DND-41 (cell line): ENCODE measurements around the gene SH2D7.
A peak's percentile ranks its signal among the peaks of the same experiment; 100 is the strongest.

ENCODE experiments used
- ATAC-seq: fragments of 200-7000 bp; cut with Tn5 transposase; 3 replicates; pipeline ENCODE4 v1.9.1; 2021; ENCODE audit warnings: low read depth; ENCODE audit not compliant: insufficient read depth
- DNase-seq: peaks from one replicate; pipeline ENCODE4 v3.0.0-alpha.2; 2020
- H2AFZ ChIP-seq: 2 replicates; pipeline ENCODE4 v1.6.0; 2012; ENCODE audit warnings: low read depth, low read length
- H3K27ac ChIP-seq: 2 replicates; pipeline ENCODE4 v1.5.1; 2012; ENCODE audit warnings: low read length, inconsistent platforms
- H3K27me3 ChIP-seq: fragments of 200-600 bp; sonication (generic); 2 replicates; pipeline ENCODE4 v1.6.0; 2012; ENCODE audit warnings: low read length, mild to moderate bottlenecking, inconsistent platforms; ENCODE audit not compliant: insufficient read depth, poor library complexity
- H3K36me3 ChIP-seq: 2 replicates; pipeline ENCODE4 v1.5.1; 2012; ENCODE audit warnings: low read length, inconsistent platforms; ENCODE audit not compliant: insufficient read depth
- H3K4me1 ChIP-seq: 2 replicates; pipeline ENCODE4 v1.5.1; 2012; ENCODE audit warnings: mild to moderate bottlenecking, low read length; ENCODE audit not compliant: insufficient read depth
- H3K4me2 ChIP-seq: 2 replicates; pipeline ENCODE4 v1.6.0; 2012; ENCODE audit warnings: mild to moderate bottlenecking, moderate library complexity, low read length, inconsistent platforms; ENCODE audit not compliant: insufficient read depth
- H3K4me3 ChIP-seq, 2 experiments: fragments of 200-600 bp in 1 of 2; shearing (Covaris generic) in 1 of 2; 2 replicates each; pipeline ENCODE4 v1.5.1; 2012 to 2016; ENCODE audit warnings: inconsistent platforms in 2 of 2, low read length in 2 of 2, mild to moderate bottlenecking in 2 of 2, low read depth in 1 of 2, moderate library complexity in 1 of 2
- H3K79me2 ChIP-seq: 2 replicates; pipeline ENCODE4 v1.6.0; 2012; ENCODE audit warnings: low read length, inconsistent platforms; ENCODE audit not compliant: insufficient read depth
- H3K9ac ChIP-seq: 2 replicates; pipeline ENCODE4 v1.6.0; 2012; ENCODE audit warnings: low read depth, mild to moderate bottlenecking, inconsistent platforms, low read length, moderate library complexity
- H3K9me3 ChIP-seq: 2 replicates; pipeline ENCODE4 v1.5.1; 2012; ENCODE audit warnings: low read length, moderate library complexity, mild to moderate bottlenecking, inconsistent platforms; ENCODE audit not compliant: insufficient read depth, severe bottlenecking
- H4K20me1 ChIP-seq: 2 replicates; pipeline ENCODE4 v1.6.0; 2012; ENCODE audit warnings: low read length; ENCODE audit not compliant: insufficient read depth
- CTCF ChIP-seq: IDR thresholded peaks from 2 replicates; pipeline ENCODE4 v1.5.1; 2012; ENCODE audit warnings: borderline replicate concordance, low read length, moderate library complexity, mild to moderate bottlenecking; ENCODE audit not compliant: poor library complexity, severe bottlenecking; ENCODE audit errors: extremely low read depth
- EZH2 ChIP-seq: IDR thresholded peaks from 3 replicates; pipeline ENCODE4 v1.6.1; 2012; ENCODE audit warnings: borderline replicate concordance, low read depth, mild to moderate bottlenecking, moderate library complexity, low read length, inconsistent platforms; ENCODE audit not compliant: severe bottlenecking

The SH2D7 gene

DNA sequence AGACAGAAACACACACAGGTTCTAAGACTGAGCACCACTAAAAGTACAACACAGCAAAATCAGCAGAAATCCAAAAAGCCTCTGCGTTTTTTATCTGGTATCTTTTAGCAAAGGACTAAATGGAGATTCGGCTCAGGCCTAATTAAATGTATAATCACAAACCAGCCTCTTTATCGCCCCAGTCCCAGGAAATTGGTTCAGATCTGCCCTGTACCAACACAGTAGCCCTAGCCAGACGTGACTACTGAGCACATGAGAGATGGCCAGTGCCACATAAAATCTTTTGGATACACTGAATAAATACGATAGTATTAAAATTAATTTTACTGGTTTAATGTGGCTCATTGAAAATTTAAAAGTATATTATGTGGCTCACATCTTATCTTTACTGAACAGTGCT lies 34.6 kb upstream of the SH2D7 start:
- Histone ChIP-seq H2AFZ (no peak overlapping the region), H3K9ac (no peak overlapping the region), H3K36me3 (peaks cover 13% of the 10 kb centered on the region), H3K4me2 (no peak overlapping the region), H3K79me2 (peaks cover 98% of the 10 kb centered on the region), H4K20me1 (peaks cover 28% of the 10 kb centered on the region), H3K4me3 (no peak overlapping the region), H3K9me3 (no peaks in the 10 kb centered on the region), H3K4me1 (peaks cover 70% of the 10 kb centered on the region), H3K27ac (no peak overlapping the region; the same call in 1 of the 2 replicates), H3K27me3 (no peaks in the 10 kb centered on the region)
- DNase-seq, result no peak
- ATAC-seq, result no peak
- no peak for TF ChIP-seq EZH2
- TF ChIP-seq CTCF, result no peak

DNA sequence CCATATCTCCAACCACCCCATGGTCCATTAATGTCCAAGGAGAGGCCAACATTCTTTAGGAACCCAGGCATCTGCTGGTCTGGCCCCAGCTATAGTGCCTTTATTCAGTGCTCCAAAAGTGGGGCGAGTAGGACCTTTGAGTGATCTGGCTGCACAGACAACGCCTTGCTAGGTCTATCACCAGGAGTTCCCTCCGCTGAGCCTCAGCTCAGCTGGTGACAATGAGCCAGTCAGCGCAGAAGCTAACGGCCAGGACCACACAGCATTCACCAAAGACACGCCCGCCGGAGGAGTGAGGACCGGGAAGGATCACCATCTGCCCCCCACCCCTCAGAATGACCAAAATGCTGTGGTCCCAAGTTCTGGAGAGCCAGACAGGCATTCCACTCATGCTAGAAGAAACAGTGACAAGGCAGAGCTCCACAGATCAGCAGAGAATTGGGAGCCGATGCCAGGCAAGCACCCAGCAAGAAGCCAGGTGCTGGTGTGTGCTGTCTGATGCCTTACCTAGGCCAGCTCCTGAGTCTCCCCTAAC lies 33.9 kb upstream of the SH2D7 start:
- H3K4me2 ChIP-seq, result no peak overlapping the region
- peak overlapping the region; percentile 68 for H3K27ac ChIP-seq
- no peaks in the 10 kb centered on the region for H3K9me3 ChIP-seq
- no peak for DNase-seq
- peaks cover 28% of the 10 kb centered on the region for H4K20me1 ChIP-seq
- H2AFZ ChIP-seq, result no peak overlapping the region
- no peaks in the 10 kb centered on the region for H3K27me3 ChIP-seq
- ATAC-seq, result no peak
- H3K4me1 ChIP-seq, result peaks cover 70% of the 10 kb centered on the region
- no peak for TF ChIP-seq CTCF
- TF ChIP-seq EZH2, result no peak
- peaks cover 99% of the 10 kb centered on the region for H3K79me2 ChIP-seq
- peaks cover 8% of the 10 kb centered on the region for H3K36me3 ChIP-seq
- H3K4me3 ChIP-seq, result no peak overlapping the region
- no peak overlapping the region for H3K9ac ChIP-seq

DNA sequence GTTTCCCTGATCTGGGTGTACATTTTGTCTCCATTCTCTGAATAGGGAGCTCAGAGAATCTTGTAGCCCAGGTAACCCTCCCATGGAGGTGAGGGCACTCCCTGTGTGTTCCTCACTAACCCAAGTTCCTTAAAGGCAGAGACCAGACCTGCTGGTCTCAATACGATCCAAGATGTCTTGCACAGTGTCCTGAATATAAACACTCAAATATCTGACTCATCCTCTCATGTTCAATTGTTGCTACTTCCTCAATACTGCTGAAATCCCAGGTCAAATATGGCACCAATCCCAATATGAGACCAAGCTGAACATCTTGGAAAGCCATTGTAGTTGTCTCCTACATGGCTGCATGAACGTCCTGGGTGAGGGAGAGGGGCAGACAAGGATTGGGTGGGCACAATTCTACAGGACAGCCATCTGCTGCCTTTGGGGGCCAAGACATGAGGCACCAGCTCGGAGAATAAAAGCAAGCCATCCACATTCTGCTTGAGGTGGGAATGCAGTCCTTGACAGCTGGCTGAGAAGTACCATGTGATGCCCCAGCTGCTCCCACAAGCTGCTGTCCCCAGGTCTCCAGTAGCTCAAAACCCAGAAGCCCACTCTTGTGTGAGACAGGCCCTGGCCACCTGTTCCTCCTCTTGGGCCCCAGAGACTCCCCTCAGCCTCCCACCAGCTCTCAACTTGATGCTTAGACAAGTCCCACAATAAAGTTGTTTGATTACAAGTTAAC lies 33.1 kb upstream of the SH2D7 start:
- peaks cover 71% of the 10 kb centered on the region for H3K4me1 ChIP-seq
- H3K27me3 ChIP-seq, result no peaks in the 10 kb centered on the region
- ATAC-seq, result peak; percentile 25; the same call in 2 of the 3 replicates
- no peaks in the 10 kb centered on the region for H3K36me3 ChIP-seq
- H3K27ac ChIP-seq, result peak overlapping the region; percentile 68
- H2AFZ ChIP-seq, result no peak overlapping the region
- TF ChIP-seq EZH2 (no peak), CTCF (no peak)
- H3K9ac ChIP-seq, result no peak overlapping the region
- peak; percentile 39 for DNase-seq
- peaks cover 31% of the 10 kb centered on the region for H4K20me1 ChIP-seq
- H3K79me2 ChIP-seq, result peaks cover 99% of the 10 kb centered on the region
- H3K4me3 ChIP-seq, result no peak overlapping the region
- no peak overlapping the region for H3K4me2 ChIP-seq
- no peaks in the 10 kb centered on the region for H3K9me3 ChIP-seq
